Loucy (cell line): ENCODE results near the gene EFCC1.

Experiments used
- H2AFZ ChIP-seq: fragments of 200-600 bp; sonication (generic); 2 replicates; pipeline ENCODE4 v1.6.0; 2016; ENCODE audit warnings: antibody characterized with exemption, mild to moderate bottlenecking, low read length, moderate library complexity
- H3F3A ChIP-seq: fragments of 200-600 bp; 2 replicates; pipeline ENCODE4 v1.6.0; 2016; ENCODE audit warnings: antibody characterized with exemption, low read depth, mild to moderate bottlenecking
- H3K27me3 ChIP-seq: fragments of 200-600 bp; sonication (generic); 2 replicates; pipeline ENCODE4 v1.6.1; 2014; ENCODE audit warnings: low read length, mild to moderate bottlenecking; ENCODE audit not compliant: insufficient read depth, poor library complexity, severe bottlenecking
- H3K36me3 ChIP-seq: fragments of 200-600 bp; sonication (generic); 2 replicates; pipeline ENCODE4 v1.6.1; 2016; ENCODE audit warnings: low read length; ENCODE audit not compliant: insufficient read depth
- H3K4me1 ChIP-seq: fragments of 200-600 bp; sonication (generic); 2 replicates; pipeline ENCODE4 v1.5.1; 2014; ENCODE audit warnings: low read length, mild to moderate bottlenecking; ENCODE audit not compliant: insufficient read depth, poor library complexity, severe bottlenecking
- H3K4me2 ChIP-seq: fragments of 200-600 bp; sonication (generic); 2 replicates; pipeline ENCODE4 v1.6.0; 2014; ENCODE audit warnings: antibody characterized with exemption, low read length, low read depth, mild to moderate bottlenecking; ENCODE audit not compliant: poor library complexity, severe bottlenecking
- H3K4me3 ChIP-seq: fragments of 200-600 bp; sonication (generic); 2 replicates; pipeline ENCODE4 v1.5.1; 2014; ENCODE audit warnings: low read length, mild to moderate bottlenecking, mixed read lengths; ENCODE audit not compliant: poor library complexity, severe bottlenecking
- H3K79me2 ChIP-seq: fragments of 200-600 bp; sonication (generic); 2 replicates; pipeline ENCODE4 v1.6.1; 2014; ENCODE audit warnings: low read length; ENCODE audit not compliant: insufficient read depth
- H3K9ac ChIP-seq: fragments of 200-600 bp; sonication (generic); 2 replicates; pipeline ENCODE4 v1.6.0; 2014; ENCODE audit warnings: mild to moderate bottlenecking, low read depth, low read length, moderate library complexity; ENCODE audit not compliant: poor library complexity, severe bottlenecking
- H3K9me2 ChIP-seq: fragments of 200-600 bp; sonication (generic); replicated peaks from 2 replicates; pipeline ENCODE4 v1.6.1; 2016; ENCODE audit warnings: low read depth, low read length, mixed read lengths
- H3K9me3 ChIP-seq: fragments of 200-600 bp; sonication (generic); 2 replicates; pipeline ENCODE4 v1.6.1; 2014; ENCODE audit warnings: mild to moderate bottlenecking, antibody characterized with exemption, low read length, low read depth; ENCODE audit not compliant: insufficient read depth
- H4K20me1 ChIP-seq: fragments of 200-600 bp; sonication (generic); 2 replicates; pipeline ENCODE4 v1.6.0; 2014; ENCODE audit warnings: antibody characterized with exemption, low read length, mild to moderate bottlenecking; ENCODE audit not compliant: insufficient read depth, poor library complexity, severe bottlenecking
- CTCF ChIP-seq: fragments of 200-600 bp; sonication (generic); conservative IDR thresholded peaks from 2 replicates; pipeline ENCODE4 v1.5.1; 2014; ENCODE audit warnings: mild to moderate bottlenecking, antibody characterized with exemption, low read length
- EZH2phosphoT487 ChIP-seq: fragments of 200-600 bp; IDR thresholded peaks from 2 replicates; pipeline ENCODE4 v1.6.1; 2018; ENCODE audit warnings: antibody characterized with exemption, mild to moderate bottlenecking, moderate library complexity, borderline replicate concordance

Gene EFCC1

DNA sequence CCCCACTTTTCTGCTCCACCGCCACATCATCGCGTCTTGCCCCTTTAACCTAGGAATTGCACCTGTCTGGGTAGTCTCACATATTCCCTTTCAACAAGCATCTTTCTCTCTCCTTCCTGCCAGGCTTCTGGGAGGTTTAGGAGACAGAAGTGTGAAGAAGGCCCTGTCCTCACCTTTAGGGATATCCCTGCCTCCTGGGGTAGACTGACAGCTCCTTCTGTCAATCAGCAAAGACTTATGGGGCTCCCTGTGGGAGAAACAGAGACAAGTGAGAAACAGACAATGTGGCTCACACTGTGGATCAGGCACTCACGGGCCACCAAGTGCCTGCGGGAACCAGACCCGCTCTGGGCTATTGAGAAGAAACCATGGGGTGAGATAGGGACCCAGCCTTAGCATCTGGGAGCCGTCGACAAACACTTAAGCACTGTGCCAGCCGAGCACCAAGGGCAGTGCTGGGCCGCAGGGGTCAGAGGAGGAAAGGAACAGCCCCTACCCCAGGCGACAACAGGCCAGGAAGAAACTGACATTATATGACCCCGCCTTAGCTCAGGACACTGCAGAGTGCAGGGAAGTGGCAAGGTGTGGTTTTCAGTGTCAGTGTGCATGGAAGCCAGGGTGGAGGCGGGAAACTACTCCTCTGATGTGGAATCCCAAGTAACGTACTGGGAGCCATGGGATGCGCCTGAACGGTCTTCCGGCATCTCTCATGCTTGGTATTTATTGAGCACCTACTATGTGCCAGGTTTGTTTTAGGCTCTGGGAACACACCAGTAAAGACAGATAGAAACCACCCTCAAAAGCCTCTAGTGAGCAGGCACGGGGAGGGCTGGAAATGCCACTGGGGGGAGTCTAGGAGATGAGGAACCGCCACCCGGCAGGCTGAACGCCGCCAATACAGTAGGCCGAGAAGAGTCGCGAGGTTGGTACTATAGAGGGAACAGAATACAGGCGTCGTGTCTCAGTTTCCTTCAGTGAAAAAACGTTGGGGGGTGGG is 1.8 kb downstream of the EFCC1 start:
- no peak for TF ChIP-seq CTCF
- no peak for TF ChIP-seq EZH2phosphoT487
- Histone ChIP-seq H3K4me3 (no peak overlapping the region), H3K9me3 (no peaks in the 10 kb centered on the region), H3K9me2 (no peaks in the 10 kb centered on the region), H3K4me1 (peaks cover 63% of the 10 kb centered on the region), H3K4me2 (no peak overlapping the region), H2AFZ (no peak overlapping the region), H3F3A (peaks cover 12% of the 10 kb centered on the region; the same call in 1 of the 2 replicates), H3K36me3 (no peaks in the 10 kb centered on the region), H4K20me1 (no peaks in the 10 kb centered on the region), H3K27me3 (no peaks in the 10 kb centered on the region), H3K9ac (no peak overlapping the region), H3K79me2 (no peaks in the 10 kb centered on the region)

DNA sequence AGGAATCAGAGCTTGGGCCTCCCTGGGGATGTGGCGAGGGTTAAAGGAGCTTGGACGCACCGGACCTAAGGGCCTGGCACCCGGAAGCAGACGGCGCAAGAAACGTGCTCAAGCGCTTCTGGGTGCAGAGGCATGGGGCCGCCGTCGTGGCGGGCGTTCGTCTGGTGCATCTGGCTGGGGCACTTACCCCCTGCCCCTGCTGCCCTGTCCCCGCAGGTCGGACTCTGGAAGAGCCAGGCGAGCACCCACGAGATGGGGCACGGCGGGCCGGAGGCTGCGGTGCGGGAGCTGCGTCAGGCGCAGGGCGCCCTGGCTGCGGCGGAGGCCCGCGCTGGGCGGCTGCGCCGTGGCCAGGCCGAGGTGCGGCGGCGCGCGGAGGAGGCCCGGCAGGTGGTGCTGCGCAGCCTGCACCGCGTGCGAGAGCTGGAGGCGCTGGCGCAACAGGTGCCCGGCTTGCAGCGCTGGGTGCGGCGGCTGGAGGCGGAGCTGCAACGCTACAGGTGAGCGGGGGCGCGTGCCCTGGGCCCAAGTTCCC is 2.5 kb downstream of the EFCC1 start:
- Histone ChIP-seq H3K4me1 (peaks cover 55% of the 10 kb centered on the region), H3K36me3 (no peaks in the 10 kb centered on the region), H3K9me3 (no peaks in the 10 kb centered on the region), H3K27me3 (no peaks in the 10 kb centered on the region), H4K20me1 (no peaks in the 10 kb centered on the region), H3K9me2 (no peaks in the 10 kb centered on the region), H3F3A (0 out of 2 replicates have a peak, but pooled peaks cover 6% of the 10 kb centered on the region), H3K4me2 (no peak overlapping the region), H3K79me2 (no peaks in the 10 kb centered on the region), H3K9ac (no peak overlapping the region), H2AFZ (no peak overlapping the region), H3K4me3 (no peak overlapping the region)
- TF ChIP-seq CTCF = no peak

DNA sequence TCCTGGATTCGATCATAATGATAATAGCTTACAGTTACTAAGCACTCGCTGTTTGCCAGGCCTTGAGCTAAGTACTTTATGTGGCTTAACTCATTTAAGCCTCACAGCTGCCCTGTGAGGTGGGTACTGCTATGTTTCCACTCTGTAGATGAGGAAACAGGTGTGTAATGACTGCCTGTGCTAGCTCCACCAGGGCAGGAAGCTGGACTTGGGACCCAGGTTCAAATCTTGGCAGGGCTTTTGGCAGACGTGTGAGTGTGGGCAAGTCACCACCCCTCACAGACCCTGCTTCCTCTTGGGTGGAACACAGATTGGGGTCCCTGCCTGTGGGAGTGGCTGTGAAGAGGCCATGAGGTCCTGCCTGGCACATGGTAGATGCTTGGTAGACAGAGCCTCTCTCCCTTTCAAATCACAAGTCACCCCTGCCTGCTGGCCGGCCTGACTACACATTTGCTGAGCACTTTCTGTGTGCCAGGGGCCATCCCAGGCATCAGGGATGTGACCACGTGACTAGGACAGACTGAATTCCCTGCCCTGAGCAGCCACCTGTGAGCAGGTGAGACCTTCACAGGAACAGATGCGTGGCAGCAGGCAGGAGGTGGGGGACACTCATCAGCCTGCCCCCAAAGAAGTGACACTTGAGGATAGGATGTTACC is 3.7 kb downstream of the EFCC1 start:
- Histone ChIP-seq H3K9ac (peak overlapping the region; percentile 65), H3K36me3 (no peaks in the 10 kb centered on the region), H3K4me2 (no peak overlapping the region), H3K4me3 (no peak overlapping the region), H3K9me3 (no peaks in the 10 kb centered on the region), H3K9me2 (no peaks in the 10 kb centered on the region), H3K79me2 (no peaks in the 10 kb centered on the region), H3K27me3 (no peaks in the 10 kb centered on the region), H2AFZ (no peak overlapping the region), H3K4me1 (peaks cover 44% of the 10 kb centered on the region), H3F3A (no peaks in the 10 kb centered on the region), H4K20me1 (no peaks in the 10 kb centered on the region)
- TF ChIP-seq EZH2phosphoT487 (no peak), CTCF (no peak)
